NCI-H446 (cell line): ENCODE results near the gene AFG1L.

Experiments
- DNase-seq, 2 experiments: peaks; one replicate each; lab custom pipeline; 2025; lab: John Stamatoyannopoulos, UW

Gene AFG1L

GRCh38 chr6:108454356-108454755, 159.5 kb downstream of the AFG1L start:
- no peak for DNase-seq

GRCh38 chr6:108455688-108456087, 160.8 kb downstream of the AFG1L start:
- DNase-seq = no peak

GRCh38 chr6:108463784-108464183, 168.9 kb downstream of the AFG1L start:
- DNase-seq = peak; percentile 44 to 65

DNA sequence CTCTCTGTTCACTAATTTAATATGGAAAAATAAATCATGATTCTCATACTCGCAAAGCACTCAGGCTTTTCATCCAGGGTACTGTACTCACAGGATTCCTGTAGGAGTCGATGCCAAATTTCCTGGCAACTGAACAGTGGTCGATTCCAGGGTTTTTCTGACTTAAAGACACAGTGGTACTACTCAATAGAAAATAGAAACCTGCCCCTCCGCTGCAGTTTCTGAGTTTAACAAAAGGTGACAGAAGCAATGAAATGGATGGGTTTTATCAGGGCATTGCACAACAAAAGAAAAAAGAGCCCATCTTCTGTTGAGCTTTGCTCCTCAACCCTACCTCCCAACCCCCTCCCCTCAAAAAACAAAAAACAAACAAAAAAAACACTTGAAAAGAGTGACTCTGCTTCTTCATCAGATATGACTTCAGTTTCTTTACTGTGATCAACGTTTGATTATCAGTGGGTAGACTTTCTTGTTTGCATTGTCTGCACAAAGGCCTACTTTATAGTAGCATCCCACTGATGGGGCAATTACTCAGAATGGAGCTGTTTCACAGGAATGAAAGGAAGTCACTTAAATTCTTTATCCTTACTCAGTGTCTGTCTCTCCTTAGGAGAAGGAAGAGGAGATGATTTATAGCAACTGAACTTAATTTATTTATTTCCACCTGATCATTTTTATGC, 169.7 kb downstream of the AFG1L start:
- peak; percentile 17 to 55 for DNase-seq

DNA sequence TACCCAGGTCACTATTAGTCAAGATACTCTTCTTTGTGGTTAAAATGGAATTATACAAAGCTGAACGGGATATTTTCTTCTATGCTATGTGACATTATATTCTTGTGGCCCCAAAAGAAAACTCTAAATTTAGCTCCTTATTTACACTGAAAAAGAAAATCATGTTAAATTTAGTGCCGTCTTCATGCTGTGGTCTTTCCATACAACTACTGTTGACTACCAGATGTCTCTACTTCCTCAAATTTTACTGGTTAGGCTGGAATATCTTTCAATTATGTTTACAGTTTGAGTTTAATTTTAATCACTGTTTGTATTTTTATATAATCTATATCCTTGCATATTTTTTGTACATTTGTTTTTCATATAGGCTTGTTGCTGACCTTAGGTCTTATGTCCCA, 170.2 kb downstream of the AFG1L start:
- DNase-seq = no peak

- DNase-seq = no peak
Measured at GRCh38 chr6:108468346-108468745, 173.5 kb downstream of the AFG1L start.

- DNase-seq = no peak
Measured at GRCh38 chr6:108469316-108469715, 174.5 kb downstream of the AFG1L start.

DNA sequence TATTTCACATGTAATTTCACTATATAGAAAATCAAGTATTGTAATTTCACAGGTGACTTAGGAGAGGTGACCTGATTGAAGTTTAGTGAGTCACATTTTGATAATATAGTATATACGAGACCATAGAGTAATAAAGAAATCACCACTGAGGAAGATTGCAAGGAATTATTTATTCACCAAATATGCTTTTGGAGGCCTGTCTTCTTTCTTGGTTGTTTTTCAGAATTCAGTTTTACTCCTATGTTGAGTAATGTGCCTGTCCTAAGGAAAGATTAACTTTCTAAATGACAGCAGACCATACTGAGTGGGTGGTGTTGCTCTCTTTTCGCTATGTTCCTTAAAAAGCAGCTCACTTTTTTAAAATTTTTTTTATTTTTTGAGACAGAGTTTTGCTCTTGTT, 178.3 kb downstream of the AFG1L start:
- no peak for DNase-seq

DNA sequence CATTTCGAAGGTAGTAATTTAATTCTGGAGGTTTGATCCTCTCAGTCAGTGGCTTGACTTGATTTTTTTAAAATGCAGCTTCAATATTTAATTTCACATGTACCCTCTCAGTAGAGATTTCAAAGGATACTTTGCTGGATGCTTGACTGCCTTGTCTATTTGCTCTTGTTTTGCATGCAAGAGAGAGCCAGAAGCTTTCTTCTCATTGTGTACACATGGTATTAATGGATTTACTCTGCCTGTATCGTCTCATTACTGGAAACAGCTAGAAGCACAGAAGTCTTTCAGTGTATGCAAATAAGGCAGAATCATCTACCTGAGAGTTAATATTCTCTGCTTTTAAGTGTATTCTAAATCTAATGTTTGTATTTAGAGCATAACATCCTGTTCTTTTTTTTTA, 181.5 kb downstream of the AFG1L start:
- DNase-seq = no peak

DNA sequence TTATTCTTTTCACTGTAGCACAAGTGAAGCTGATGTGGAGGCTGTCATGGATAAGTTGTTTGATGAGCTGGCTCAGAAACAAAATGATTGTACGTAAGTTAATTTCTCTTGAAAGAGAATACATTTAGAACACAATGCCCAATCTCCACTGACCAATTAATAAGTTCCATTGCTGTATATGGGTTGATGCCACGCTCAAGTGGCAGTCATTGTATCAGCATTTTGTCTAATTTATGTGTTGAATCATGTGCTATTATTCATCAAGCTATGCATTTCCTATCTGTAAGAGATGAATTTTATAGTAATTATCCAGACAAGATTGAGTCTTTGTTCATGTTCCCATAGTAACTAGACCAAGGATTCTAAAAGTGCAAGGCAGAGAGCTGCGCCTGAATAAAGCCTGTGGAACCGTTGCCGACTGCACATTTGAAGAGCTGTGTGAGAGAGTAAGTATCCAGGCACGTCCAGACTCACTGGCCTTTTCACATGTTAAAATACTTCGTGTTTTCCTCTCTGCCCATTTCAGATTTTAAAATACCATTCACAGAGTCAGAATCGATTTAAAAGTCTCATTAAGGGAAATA, 182.1 kb downstream of the AFG1L start:
- no peak for DNase-seq

GRCh38 chr6:108482559-108482958, 187.7 kb downstream of the AFG1L start:
- DNase-seq = no peak

DNA sequence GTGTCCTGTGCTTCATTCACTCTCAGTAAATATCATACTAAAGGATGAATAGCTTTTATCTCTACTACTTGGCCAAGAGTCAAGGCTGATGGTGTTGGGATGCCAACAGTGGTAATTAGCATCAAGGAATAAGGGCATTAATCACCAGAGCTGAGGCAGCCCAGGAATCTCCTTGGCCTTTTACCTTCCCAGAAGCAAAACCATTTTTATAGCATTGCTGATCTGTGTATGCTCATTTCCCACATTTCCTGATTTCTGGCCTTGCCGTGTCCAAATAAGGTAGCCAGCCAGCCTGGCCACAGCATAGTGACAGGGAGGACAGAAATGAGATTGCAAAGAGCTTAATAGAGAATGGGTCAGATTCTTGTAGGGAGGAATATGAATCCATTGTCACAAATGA, 189.2 kb downstream of the AFG1L start:
- peak in 1 of 2 experiments; percentile 0 for DNase-seq

DNA sequence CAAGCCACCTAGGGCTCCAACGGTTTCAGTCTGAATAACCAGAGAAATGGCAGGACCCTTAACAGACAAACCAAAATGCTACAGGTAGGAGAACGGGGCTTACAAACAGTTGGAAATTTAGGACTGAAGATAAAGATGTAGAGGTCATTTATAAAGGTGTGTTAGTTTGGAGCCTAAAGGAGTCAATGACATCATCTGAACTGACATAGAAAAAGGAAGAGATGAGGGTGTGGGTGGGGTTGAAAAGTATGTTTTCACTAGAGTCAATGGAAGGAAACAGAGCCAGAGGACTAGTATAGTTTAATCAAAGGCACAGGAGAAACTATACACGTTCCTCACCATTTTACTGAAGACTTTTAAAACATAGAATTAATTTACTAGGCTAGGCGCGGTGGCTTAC, 194.8 kb downstream of the AFG1L start:
- no peak for DNase-seq

DNA sequence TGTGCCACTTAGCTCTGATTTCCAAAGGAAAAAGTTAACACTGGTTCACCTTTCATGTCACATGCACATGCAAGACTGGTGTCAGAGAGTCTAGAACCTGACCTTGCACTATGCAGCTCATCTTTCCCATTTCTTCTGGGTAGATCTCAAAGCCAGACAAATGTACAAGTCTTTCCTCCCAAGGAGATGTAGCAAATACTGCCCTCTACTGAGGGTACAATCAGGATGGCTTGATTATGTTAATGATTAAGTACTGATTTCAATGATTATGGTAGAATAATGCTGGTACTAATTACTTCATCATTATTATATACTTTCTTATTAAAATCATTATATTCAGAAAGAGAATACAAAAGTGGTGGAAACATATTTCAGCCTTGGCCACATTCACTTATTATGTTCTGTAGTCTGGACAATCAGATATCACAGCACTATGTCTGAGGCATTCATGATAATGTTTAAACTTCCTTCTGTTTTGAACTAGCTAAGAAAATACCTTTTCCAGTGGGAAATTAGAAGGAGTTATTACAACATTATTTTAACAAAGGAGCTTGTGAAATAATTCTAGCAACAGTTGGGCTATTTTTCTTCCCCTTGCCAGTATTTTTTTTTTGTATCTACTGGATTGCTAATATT, 197.4 kb downstream of the AFG1L start:
- DNase-seq = peak; percentile 16 to 17

DNA sequence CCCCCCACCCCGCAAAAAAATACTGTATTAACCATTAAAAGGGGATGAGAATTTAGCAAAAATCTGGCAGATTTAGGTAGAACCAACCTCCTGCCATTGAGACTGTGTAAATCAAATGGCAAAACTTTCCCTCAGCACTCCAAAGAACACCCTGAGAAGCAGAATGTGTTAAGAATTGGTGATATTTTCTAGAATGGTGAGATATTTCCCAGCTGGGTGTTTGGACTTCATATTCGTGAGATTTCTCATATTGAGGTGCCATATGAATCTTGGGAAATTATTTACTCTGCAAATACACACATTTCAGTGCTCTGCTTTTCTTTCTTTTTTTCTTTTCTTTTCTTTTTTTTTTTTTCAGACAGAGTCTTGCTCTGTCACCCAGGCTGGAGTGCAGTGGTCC, 199.6 kb downstream of the AFG1L start:
- no peak for DNase-seq

- DNase-seq = peak in 1 of 2 experiments; percentile 36
Measured at GRCh38 chr6:108497883-108498282, 203.0 kb downstream of the AFG1L start.

- DNase-seq = no peak
Measured at GRCh38 chr6:108501559-108501958, 206.7 kb downstream of the AFG1L start.

DNA sequence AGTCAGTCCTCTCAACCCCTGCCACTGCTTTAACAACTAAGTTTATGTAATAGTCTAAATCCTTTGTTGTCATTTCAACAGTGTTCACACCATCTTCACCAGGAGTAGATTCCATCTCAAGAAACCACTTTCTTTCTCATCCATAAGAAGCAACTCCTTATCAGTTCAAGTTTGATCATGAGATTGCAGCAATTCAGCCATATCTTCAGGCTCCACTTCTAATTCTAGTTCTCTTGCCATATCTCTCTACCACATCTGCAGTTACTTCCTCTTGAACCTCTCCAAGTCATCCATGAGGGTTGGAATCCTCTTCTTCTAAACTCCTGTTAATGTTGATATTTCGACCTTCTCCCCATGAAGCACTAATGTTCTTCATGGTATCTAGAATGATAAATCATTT, 208.0 kb downstream of the AFG1L start:
- DNase-seq = no peak

DNA sequence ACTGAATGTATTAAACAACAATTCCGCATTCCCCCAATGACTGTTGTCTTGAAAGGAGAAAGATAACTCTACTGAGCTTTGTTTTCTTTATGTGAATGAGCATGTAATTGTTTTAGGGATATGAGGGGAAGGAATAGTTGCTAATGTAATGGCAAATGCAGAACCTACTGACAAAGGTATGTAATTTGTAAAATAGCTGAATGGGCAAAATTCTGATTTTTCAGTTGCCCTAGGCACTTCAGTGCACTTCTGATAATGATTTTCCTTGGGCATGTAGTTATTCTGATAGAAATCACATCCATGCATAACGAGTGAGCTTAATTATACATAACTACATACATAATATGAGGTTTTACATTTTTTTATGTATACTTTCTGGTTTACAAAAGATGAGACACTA, 212.5 kb downstream of the AFG1L start:
- DNase-seq = no peak

- DNase-seq = no peak
Measured at GRCh38 chr6:108510461-108511319, 215.8 kb downstream of the AFG1L start.

DNA sequence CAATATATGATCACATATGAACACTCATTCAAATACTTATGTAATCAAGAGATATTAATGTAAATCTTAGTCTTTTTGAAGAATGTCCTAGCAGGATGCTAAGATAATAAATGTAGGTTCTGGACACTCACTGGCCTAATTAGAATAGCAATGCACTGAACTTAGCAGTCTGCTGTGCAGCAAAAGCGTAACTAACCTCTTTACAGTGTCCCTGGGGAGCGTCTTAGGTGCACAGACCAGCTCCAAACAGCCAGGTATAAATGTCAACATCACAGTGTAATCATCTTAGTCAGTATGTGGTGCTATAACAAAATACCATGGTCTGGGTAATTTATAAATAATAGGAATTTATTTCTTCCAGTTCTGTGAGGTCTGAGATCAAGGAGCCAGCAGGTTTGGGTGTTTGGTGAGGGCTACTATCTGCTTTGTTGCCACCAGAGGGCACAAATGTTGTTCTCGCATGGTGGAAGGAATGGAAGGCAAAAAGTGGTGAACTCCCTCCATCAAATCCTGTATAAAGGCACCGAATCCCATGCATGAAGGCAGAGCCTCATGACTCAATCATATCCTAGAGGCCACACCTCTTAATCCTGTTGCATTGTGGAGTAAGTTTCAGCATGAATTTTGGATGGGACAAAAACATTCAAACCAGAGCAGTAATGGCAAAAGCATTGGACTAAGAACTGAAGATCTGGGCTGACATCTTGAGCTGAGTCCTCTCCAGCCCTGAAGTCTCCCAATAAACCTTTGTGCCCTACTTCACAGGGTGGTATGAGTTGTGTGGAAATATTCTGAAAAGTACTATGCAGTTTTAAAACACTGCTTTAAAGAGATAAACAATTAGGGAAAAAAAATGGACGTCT, 224.1 kb downstream of the AFG1L start:
- peak in 1 of 2 experiments; percentile 7 for DNase-seq
